NCI-H748 (cell line): ENCODE results near the gene TPPP.
A peak's percentile ranks its signal among the peaks of the same experiment; 100 is the strongest.
"Not testable (repeated sequence)": the region's sequence is repeated elsewhere in the genome, so short reads cannot be mapped to it uniquely, and the experiment has no call there.

Source experiments
- DNase-seq: peaks from one replicate; lab custom pipeline; 2025; ENCODE audit not compliant: unreplicated experiment; lab: John Stamatoyannopoulos, UW

TPPP gene

GRCh38 chr5:693271-694041 is at the start of gene TPPP:
TPPP (minus strand) TSS chr5:693352; CDS start chr5:678060, 15,292 bp downstream.
- DNase-seq: peak; percentile 99

DNA sequence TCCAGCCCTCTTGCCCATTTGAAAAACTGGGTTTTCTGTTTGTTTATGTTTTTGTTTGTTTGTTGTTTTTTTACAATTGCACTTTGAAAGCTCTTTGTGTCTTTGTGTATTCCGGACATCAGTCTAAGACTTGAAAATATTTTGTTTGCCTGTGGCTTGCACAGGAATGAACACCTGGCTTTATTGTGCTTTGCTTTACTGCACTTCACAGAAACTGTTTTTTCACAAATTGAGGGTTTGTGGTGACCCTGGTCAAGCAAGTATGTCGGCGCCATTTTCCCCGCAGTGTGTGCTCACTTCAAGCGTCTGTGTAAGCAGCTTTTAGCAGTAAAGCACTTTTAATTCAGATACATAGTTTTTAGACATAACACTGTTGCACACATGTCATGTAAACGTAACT is 49.1 kb upstream of the TPPP start:
- not testable (repeated sequence) for DNase-seq

GRCh38 chr5:734145-734544 is 41.0 kb upstream of the TPPP start:
- DNase-seq: not testable (repeated sequence)

GRCh38 chr5:732754-733454 is 39.8 kb upstream of the TPPP start:
- DNase-seq: not testable (repeated sequence)

GRCh38 chr5:729225-729624 is 36.1 kb upstream of the TPPP start:
- not testable (repeated sequence) for DNase-seq

GRCh38 chr5:727087-727486 is 33.9 kb upstream of the TPPP start:
- DNase-seq: not testable (repeated sequence)

DNA sequence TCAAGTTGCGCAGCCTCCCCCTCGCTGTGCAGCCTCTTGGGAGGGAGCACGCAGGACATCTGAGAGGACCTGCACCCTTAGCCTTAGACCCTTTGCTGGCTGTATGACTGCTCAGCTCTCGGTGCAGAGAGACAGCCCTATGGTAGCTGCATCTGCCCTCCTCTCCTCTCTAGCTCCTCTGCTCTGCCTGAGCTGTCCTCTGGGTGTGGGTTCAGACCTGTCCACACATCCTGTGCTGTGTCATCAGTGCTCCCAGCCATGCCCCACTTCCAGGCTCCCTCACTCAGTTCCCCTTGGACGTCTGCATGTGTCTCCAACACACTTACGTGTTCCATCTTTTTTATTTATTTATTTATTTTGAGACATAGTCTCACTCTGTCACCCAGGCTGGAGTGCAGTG is 30.7 kb upstream of the TPPP start:
- DNase-seq: not testable (repeated sequence)

DNA sequence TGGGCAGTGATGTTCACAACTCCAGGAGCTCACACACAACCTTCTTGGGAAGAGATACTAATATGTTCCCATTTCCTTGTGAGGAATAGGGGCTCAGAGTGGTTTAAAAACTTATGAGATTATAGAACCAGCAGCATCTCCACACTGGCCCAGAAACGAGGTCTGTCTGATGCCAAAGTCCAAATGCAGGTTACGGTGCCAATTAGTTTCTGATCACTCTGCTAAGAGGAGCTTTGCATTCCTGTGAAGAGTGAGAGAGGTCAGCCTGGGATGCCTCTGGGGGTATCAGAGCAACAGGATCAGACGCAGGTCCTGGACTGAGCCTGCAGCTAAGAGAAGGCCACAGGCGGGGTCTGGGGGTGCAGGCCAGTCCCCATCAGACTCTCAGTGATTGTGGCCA is 30.2 kb upstream of the TPPP start:
- DNase-seq: not testable (repeated sequence)

- DNase-seq: not testable (repeated sequence)
These were observed 26.2 kb upstream of the TPPP start for GRCh38 chr5:719379-719778.

- no peak for DNase-seq
These were observed 24.0 kb upstream of the TPPP start for GRCh38 chr5:717143-717542.

GRCh38 chr5:716740-717139 is 23.6 kb upstream of the TPPP start:
- not testable (repeated sequence) for DNase-seq

- not testable (repeated sequence) for DNase-seq
These were observed 22.5 kb upstream of the TPPP start for GRCh38 chr5:715636-716035.

DNA sequence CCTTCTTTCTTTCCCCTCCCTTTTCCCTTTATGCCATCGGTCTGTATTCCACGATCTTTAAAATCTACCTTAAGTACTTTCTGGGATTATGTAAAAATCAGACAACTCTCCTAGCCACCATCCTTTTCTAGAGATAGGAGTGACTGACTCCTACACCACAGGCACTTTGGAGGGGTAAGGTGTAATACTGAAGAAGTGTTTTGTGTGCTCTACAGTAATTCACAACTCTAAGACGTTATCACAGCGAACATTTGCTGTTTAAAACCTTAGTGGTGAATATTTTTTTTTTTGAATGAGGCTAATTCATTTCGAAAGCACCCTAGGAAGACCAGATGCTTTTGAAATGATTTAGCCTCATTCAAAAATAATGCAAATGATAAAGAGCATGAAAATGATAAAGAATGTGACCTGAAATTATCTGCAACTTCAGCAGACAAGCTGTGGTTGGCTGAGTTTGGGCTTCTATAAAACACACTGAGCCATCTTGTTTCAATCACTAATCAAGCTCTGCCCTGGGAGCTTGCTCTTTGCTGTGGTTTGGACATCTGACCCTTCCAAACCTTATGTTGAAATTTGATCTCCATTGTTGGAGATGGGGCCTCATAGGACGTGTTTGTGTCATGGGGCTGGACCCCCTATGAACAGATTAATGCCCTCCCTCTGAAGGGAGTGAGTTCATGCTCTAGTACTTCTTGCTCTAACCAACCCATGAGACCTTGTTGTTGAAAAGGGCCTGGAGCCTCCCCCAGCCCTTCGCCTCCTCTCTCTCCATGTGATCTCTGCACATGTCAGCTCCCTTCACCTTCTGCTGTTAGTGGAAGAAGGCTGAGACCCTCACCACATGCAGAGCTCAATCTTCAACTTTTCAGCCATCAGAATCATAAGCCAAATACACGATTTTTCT is 21.3 kb upstream of the TPPP start:
- not testable (repeated sequence) for DNase-seq

DNA sequence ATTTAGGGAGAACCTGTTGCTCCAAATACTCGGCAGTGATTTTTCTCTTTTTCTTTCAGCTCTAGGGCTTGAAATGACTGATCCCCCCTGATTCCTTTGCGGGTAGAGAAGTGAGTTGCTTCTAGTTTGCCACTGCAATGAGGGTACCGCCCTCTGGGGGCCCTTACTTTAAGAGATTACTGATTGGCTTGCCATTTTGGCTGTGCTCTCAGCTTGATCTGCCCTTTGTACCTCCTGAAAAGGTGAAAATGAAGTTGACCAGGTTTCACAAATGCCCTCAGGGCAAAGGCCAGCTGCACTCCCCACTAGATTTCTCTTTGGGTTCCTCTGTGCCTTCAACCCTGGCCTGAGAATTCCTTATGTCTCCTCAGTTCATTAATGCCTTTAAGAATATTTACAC is 20.5 kb upstream of the TPPP start:
- DNase-seq: not testable (repeated sequence)

DNA sequence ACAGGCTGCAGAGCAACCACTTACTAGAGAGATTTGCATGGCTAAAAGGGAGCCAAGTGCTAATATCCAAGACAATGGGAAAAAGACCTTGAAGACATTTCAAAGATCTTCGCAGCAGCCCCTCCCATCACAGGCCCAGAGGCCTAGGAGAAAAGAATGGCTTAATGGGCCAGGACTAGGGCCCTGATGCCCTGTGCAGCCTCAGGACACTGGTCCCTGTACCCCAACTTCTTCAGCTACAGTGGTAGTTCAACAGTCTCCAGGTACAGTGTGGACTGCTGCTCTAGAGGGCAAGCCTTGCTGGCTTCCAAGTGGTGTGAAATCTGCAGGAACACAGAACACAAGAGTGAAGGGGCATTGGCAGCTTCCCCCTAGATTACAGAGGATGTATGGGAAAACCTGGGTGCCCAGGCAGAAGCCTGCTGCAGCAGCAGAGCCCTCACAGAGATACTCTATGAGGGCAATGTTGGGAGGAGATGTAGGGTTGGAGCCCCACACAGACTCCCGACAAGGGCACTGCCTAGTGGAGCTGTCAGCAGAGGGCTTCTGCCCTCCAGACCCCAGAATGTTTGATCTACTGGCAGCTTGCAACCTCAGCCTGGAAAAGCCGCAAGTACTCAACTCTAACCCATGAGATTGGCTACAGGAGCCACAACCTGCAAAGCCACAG is 15.8 kb upstream of the TPPP start:
- not testable (repeated sequence) for DNase-seq

GRCh38 chr5:708374-708773 is 15.2 kb upstream of the TPPP start:
- not testable (repeated sequence) for DNase-seq

GRCh38 chr5:706127-706526 is 13.0 kb upstream of the TPPP start:
- not testable (repeated sequence) for DNase-seq

GRCh38 chr5:696753-697702 is 3.9 kb upstream of the TPPP start:
- peak; percentile 87 for DNase-seq

DNA sequence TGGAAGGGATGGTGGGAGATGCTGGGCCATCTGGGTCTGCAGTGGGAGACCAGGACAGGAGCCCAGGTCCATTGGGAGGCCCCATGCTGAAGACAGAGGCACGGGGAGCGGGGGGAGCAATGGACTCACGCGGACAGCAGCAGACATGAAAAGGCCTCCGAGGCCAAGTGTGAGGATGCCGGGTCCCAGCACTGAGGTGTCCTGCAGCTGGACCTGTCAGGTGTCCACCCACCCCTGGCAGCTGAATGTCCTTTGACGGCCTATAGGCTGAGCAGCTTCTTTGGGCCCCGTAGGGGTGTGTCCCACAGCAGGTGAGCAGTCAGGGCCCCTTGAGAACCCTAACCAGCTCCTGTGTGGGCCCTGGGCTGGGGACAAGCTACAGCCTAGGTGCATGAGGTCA is 3.0 kb upstream of the TPPP start:
- DNase-seq: not testable (repeated sequence)

DNA sequence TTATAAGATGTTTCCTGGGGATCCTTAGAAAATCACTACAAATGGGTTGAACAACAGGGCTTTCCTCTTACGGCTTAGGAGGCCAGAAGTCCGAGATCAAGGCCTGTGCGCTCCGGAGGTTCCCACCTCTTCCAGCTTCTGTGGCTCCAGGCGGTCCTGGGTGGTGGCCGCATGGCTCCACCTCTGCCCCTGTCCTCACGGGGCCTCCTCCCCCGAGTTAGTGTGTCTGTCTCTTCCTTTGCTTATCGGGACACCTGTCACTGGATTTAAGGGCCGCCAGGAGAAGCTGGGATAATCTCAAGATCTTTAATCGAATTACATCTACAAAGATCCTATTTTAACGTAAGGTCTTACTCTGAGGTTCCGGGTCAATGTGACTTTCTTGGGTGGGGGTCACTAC is 2.3 kb upstream of the TPPP start:
- not testable (repeated sequence) for DNase-seq
